HL-60 (cell line): ENCODE results near the gene PRR12.

Experiments
- DNase-seq, 2 experiments: peaks; one replicate each; pipeline ENCODE4 v3.0.0-alpha.2; 2010 to 2020; ENCODE audit warnings: low read depth in 1 of 2, low spot score in 1 of 2
- H3K27ac ChIP-seq: fragments of 250-450 bp; sonication (Bioruptor Pico); replicated peaks from 2 replicates; pipeline ENCODE4 v1.5.1; 2020; ENCODE audit warnings: mild to moderate bottlenecking, moderate library complexity
- H3K27me3 ChIP-seq: fragments of 250-450 bp; sonication (Bioruptor Pico); 2 replicates; pipeline ENCODE4 v1.5.1; 2021; ENCODE audit warnings: mild to moderate bottlenecking, moderate library complexity; ENCODE audit not compliant: insufficient read depth, poor library complexity, severe bottlenecking
- H3K4me3 ChIP-seq: replicated peaks from 2 replicates; pipeline ENCODE4 v1.5.1; 2011; ENCODE audit warnings: mild to moderate bottlenecking, control low read depth, low read length; ENCODE audit not compliant: insufficient read depth
- GABPA ChIP-seq: IDR thresholded peaks from 2 replicates; pipeline ENCODE4 v1.6.1; 2012; ENCODE audit warnings: low read depth
- POLR2AphosphoS5 ChIP-seq: IDR thresholded peaks from 2 replicates; pipeline ENCODE4 v1.6.1; 2012; ENCODE audit warnings: low read depth
- SPI1 ChIP-seq: IDR thresholded peaks from 2 replicates; pipeline ENCODE4 v1.6.1; 2012; ENCODE audit warnings: low read depth, mild to moderate bottlenecking, borderline replicate concordance
- TF ChIP-seq, protein P1 (sequence below): IDR thresholded peaks from 2 replicates; pipeline ENCODE4 v1.6.1; 2012; ENCODE audit warnings: low read depth; ENCODE audit not compliant: insufficient replicate concordance
- TF ChIP-seq, protein P2 (sequence below): IDR thresholded peaks from one replicate; pipeline ENCODE4 v1.5.1; 2011; ENCODE audit warnings: low read length, control low read depth, inconsistent platforms; ENCODE audit not compliant: insufficient read depth

Gene PRR12

GRCh38 chr19:49602806-49603205 lies 11.8 kb downstream of the PRR12 start:
- no peak overlapping the region for H3K4me3 ChIP-seq

GRCh38 chr19:49605605-49606004 lies 14.6 kb downstream of the PRR12 start:
- Histone ChIP-seq H3K27ac (no peak overlapping the region), H3K27me3 (no peaks in the 10 kb centered on the region), H3K4me3 (no peak overlapping the region)
- TF ChIP-seq GABPA = no peak
- TF ChIP-seq, protein P1, sequence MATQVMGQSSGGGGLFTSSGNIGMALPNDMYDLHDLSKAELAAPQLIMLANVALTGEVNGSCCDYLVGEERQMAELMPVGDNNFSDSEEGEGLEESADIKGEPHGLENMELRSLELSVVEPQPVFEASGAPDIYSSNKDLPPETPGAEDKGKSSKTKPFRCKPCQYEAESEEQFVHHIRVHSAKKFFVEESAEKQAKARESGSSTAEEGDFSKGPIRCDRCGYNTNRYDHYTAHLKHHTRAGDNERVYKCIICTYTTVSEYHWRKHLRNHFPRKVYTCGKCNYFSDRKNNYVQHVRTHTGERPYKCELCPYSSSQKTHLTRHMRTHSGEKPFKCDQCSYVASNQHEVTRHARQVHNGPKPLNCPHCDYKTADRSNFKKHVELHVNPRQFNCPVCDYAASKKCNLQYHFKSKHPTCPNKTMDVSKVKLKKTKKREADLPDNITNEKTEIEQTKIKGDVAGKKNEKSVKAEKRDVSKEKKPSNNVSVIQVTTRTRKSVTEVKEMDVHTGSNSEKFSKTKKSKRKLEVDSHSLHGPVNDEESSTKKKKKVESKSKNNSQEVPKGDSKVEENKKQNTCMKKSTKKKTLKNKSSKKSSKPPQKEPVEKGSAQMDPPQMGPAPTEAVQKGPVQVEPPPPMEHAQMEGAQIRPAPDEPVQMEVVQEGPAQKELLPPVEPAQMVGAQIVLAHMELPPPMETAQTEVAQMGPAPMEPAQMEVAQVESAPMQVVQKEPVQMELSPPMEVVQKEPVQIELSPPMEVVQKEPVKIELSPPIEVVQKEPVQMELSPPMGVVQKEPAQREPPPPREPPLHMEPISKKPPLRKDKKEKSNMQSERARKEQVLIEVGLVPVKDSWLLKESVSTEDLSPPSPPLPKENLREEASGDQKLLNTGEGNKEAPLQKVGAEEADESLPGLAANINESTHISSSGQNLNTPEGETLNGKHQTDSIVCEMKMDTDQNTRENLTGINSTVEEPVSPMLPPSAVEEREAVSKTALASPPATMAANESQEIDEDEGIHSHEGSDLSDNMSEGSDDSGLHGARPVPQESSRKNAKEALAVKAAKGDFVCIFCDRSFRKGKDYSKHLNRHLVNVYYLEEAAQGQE = no peak
- TF ChIP-seq, protein P2, sequence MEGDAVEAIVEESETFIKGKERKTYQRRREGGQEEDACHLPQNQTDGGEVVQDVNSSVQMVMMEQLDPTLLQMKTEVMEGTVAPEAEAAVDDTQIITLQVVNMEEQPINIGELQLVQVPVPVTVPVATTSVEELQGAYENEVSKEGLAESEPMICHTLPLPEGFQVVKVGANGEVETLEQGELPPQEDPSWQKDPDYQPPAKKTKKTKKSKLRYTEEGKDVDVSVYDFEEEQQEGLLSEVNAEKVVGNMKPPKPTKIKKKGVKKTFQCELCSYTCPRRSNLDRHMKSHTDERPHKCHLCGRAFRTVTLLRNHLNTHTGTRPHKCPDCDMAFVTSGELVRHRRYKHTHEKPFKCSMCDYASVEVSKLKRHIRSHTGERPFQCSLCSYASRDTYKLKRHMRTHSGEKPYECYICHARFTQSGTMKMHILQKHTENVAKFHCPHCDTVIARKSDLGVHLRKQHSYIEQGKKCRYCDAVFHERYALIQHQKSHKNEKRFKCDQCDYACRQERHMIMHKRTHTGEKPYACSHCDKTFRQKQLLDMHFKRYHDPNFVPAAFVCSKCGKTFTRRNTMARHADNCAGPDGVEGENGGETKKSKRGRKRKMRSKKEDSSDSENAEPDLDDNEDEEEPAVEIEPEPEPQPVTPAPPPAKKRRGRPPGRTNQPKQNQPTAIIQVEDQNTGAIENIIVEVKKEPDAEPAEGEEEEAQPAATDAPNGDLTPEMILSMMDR = no peak
- TF ChIP-seq POLR2AphosphoS5 = no peak
- no peak for TF ChIP-seq SPI1
- no peak for DNase-seq

More at GRCh38 chr19:49602806-49603205, 11.8 kb downstream of the PRR12 start:
- Histone ChIP-seq H3K27me3 (no peaks in the 10 kb centered on the region), H3K27ac (no peak overlapping the region)
- no peak for TF ChIP-seq SPI1
- TF ChIP-seq, protein P2 = no peak
- no peak for TF ChIP-seq GABPA
- TF ChIP-seq, protein P1 = no peak
- no peak for TF ChIP-seq POLR2AphosphoS5
- no peak for DNase-seq

- no peak for TF ChIP-seq POLR2AphosphoS5
- TF ChIP-seq, protein P2 = no peak
- no peak overlapping the region for H3K27ac ChIP-seq
- DNase-seq = no peak
- no peak overlapping the region for H3K4me3 ChIP-seq
- no peaks in the 10 kb centered on the region for H3K27me3 ChIP-seq
Observed at GRCh38 chr19:49609499-49610092, 18.6 kb downstream of the PRR12 start.

- DNase-seq = no peak
- Histone ChIP-seq H3K27me3 (no peaks in the 10 kb centered on the region), H3K27ac (no peak overlapping the region), H3K4me3 (no peak overlapping the region)
- no peak for TF ChIP-seq GABPA
- TF ChIP-seq, protein P2 = no peak
- TF ChIP-seq SPI1 = no peak
- TF ChIP-seq, protein P1 = no peak
- no peak for TF ChIP-seq POLR2AphosphoS5
Observed at GRCh38 chr19:49613374-49613773, 22.4 kb downstream of the PRR12 start.
